ENCODE results near the gene MRPL51.

DNA sequence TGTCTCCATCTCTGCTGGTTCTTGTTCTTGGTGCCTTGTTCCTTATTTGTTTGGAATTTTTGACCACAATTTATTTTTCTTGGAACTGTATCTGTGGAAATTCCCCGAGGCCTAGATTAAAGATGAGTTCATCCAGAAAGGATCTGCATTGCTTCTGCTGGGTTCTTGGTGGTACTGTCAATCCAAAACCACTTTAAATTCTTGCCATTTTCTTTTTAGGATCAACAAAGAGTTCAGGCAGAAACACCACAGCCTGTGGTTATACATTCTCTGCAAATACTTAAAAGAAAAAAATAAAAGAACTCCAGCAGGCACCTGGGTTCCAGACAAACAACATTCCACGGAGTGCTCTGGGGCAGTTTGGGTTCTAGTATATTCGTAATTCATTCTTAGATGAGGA lies 16.6 kb downstream of the MRPL51 start:
- TF ChIP-seq, protein P1, sequence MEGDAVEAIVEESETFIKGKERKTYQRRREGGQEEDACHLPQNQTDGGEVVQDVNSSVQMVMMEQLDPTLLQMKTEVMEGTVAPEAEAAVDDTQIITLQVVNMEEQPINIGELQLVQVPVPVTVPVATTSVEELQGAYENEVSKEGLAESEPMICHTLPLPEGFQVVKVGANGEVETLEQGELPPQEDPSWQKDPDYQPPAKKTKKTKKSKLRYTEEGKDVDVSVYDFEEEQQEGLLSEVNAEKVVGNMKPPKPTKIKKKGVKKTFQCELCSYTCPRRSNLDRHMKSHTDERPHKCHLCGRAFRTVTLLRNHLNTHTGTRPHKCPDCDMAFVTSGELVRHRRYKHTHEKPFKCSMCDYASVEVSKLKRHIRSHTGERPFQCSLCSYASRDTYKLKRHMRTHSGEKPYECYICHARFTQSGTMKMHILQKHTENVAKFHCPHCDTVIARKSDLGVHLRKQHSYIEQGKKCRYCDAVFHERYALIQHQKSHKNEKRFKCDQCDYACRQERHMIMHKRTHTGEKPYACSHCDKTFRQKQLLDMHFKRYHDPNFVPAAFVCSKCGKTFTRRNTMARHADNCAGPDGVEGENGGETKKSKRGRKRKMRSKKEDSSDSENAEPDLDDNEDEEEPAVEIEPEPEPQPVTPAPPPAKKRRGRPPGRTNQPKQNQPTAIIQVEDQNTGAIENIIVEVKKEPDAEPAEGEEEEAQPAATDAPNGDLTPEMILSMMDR (IDR thresholded peaks at IDR 0.05) = no peak
- TF ChIP-seq POLR2A (IDR thresholded peaks at IDR 0.05) = no peak
